ENCODE measurements around the gene SUPT5H.

Gene SUPT5H

GRCh38 chr19:39481676-39482075, 36.3 kb downstream of the SUPT5H start:
- H3K36me3 ChIP-seq (ENCODE audit: insufficient read depth, low read length) = no peaks in the 10 kb centered on the region
- peak overlapping the region; percentile 95 for H3K4me3 ChIP-seq (ENCODE audit: low read depth, low read length)
- no peak overlapping the region for H2AFZ ChIP-seq (ENCODE audit: low read length, unreplicated experiment)
- H3K79me2 ChIP-seq (ENCODE audit: control insufficient read depth, insufficient read depth, low read length, unreplicated experiment) = peaks cover 17% of the 10 kb centered on the region
- no peak overlapping the region for H3K27ac ChIP-seq (ENCODE audit: low read depth, low read length)
- peaks cover 5% of the 10 kb centered on the region for H3K4me1 ChIP-seq (ENCODE audit: control insufficient read depth, insufficient read depth, low read length, unreplicated experiment)
- H3K27me3 ChIP-seq (ENCODE audit: insufficient read depth, low read length) = no peaks in the 10 kb centered on the region

- H3K79me2 ChIP-seq (ENCODE audit: control insufficient read depth, insufficient read depth, low read length, unreplicated experiment) = peaks cover 17% of the 10 kb centered on the region
- no peaks in the 10 kb centered on the region for H3K36me3 ChIP-seq (ENCODE audit: insufficient read depth, low read length)
- H2AFZ ChIP-seq (ENCODE audit: low read length, unreplicated experiment) = no peak overlapping the region
- no peak overlapping the region for H3K4me3 ChIP-seq (ENCODE audit: low read depth, low read length)
- no peaks in the 10 kb centered on the region for H3K27me3 ChIP-seq (ENCODE audit: insufficient read depth, low read length)
- no peak overlapping the region for H3K27ac ChIP-seq (ENCODE audit: low read depth, low read length)
- peaks cover 5% of the 10 kb centered on the region for H3K4me1 ChIP-seq (ENCODE audit: control insufficient read depth, insufficient read depth, low read length, unreplicated experiment)
Observed at GRCh38 chr19:39483141-39483540, 37.8 kb downstream of the SUPT5H start.

GRCh38 chr19:39489756-39490155, 44.4 kb downstream of the SUPT5H start:
- Histone ChIP-seq H3K4me3 (ENCODE audit: low read depth, low read length) (no peak overlapping the region), H3K4me1 (ENCODE audit: control insufficient read depth, insufficient read depth, low read length, unreplicated experiment) (no peaks in the 10 kb centered on the region), H3K79me2 (ENCODE audit: control insufficient read depth, insufficient read depth, low read length, unreplicated experiment) (peaks cover 2% of the 10 kb centered on the region), H3K27ac (ENCODE audit: low read depth, low read length) (no peak overlapping the region), H3K36me3 (ENCODE audit: insufficient read depth, low read length) (no peaks in the 10 kb centered on the region), H3K27me3 (ENCODE audit: insufficient read depth, low read length) (no peaks in the 10 kb centered on the region), H2AFZ (ENCODE audit: low read length, unreplicated experiment) (no peak overlapping the region)

GRCh38 chr19:39492225-39492624, 46.8 kb downstream of the SUPT5H start:
- Histone ChIP-seq H3K27me3 (ENCODE audit: insufficient read depth, low read length) (no peaks in the 10 kb centered on the region), H3K79me2 (ENCODE audit: control insufficient read depth, insufficient read depth, low read length, unreplicated experiment) (no peaks in the 10 kb centered on the region), H3K36me3 (ENCODE audit: insufficient read depth, low read length) (no peaks in the 10 kb centered on the region), H2AFZ (ENCODE audit: low read length, unreplicated experiment) (no peak overlapping the region), H3K27ac (ENCODE audit: low read depth, low read length) (no peak overlapping the region), H3K4me3 (ENCODE audit: low read depth, low read length) (no peak overlapping the region), H3K4me1 (ENCODE audit: control insufficient read depth, insufficient read depth, low read length, unreplicated experiment) (no peaks in the 10 kb centered on the region)

- Histone ChIP-seq H3K27ac (ENCODE audit: low read depth, low read length) (no peak overlapping the region), H3K36me3 (ENCODE audit: insufficient read depth, low read length) (no peaks in the 10 kb centered on the region), H3K4me3 (ENCODE audit: low read depth, low read length) (no peak overlapping the region)
Observed at GRCh38 chr19:39492788-39493187, 47.4 kb downstream of the SUPT5H start.

GRCh38 chr19:39494661-39495060, 49.3 kb downstream of the SUPT5H start:
- Histone ChIP-seq H3K27ac (ENCODE audit: low read depth, low read length) (no peak overlapping the region), H2AFZ (ENCODE audit: low read length, unreplicated experiment) (no peak overlapping the region), H3K79me2 (ENCODE audit: control insufficient read depth, insufficient read depth, low read length, unreplicated experiment) (no peaks in the 10 kb centered on the region), H3K27me3 (ENCODE audit: insufficient read depth, low read length) (peaks cover 19% of the 10 kb centered on the region), H3K36me3 (ENCODE audit: insufficient read depth, low read length) (no peaks in the 10 kb centered on the region), H3K4me1 (ENCODE audit: control insufficient read depth, insufficient read depth, low read length, unreplicated experiment) (peaks cover 5% of the 10 kb centered on the region), H3K4me3 (ENCODE audit: low read depth, low read length) (no peak overlapping the region)

More at GRCh38 chr19:39492788-39493187, 47.4 kb downstream of the SUPT5H start:
- H2AFZ ChIP-seq (ENCODE audit: low read length, unreplicated experiment) = no peak overlapping the region
- no peaks in the 10 kb centered on the region for H3K79me2 ChIP-seq (ENCODE audit: control insufficient read depth, insufficient read depth, low read length, unreplicated experiment)
- no peaks in the 10 kb centered on the region for H3K4me1 ChIP-seq (ENCODE audit: control insufficient read depth, insufficient read depth, low read length, unreplicated experiment)
- peaks cover 2% of the 10 kb centered on the region; the same call in 1 of the 2 replicates for H3K27me3 ChIP-seq (ENCODE audit: insufficient read depth, low read length)

GRCh38 chr19:39496063-39496462, 50.7 kb downstream of the SUPT5H start:
- H3K27me3 ChIP-seq (ENCODE audit: insufficient read depth, low read length) = peaks cover 30% of the 10 kb centered on the region
- no peak overlapping the region for H3K27ac ChIP-seq (ENCODE audit: low read depth, low read length)
- H3K79me2 ChIP-seq (ENCODE audit: control insufficient read depth, insufficient read depth, low read length, unreplicated experiment) = no peaks in the 10 kb centered on the region
- no peak overlapping the region for H2AFZ ChIP-seq (ENCODE audit: low read length, unreplicated experiment)
- no peaks in the 10 kb centered on the region for H3K36me3 ChIP-seq (ENCODE audit: insufficient read depth, low read length)
- H3K4me3 ChIP-seq (ENCODE audit: low read depth, low read length) = no peak overlapping the region
- peaks cover 5% of the 10 kb centered on the region for H3K4me1 ChIP-seq (ENCODE audit: control insufficient read depth, insufficient read depth, low read length, unreplicated experiment)

- Histone ChIP-seq H3K4me1 (ENCODE audit: control insufficient read depth, insufficient read depth, low read length, unreplicated experiment) (peaks cover 5% of the 10 kb centered on the region), H3K36me3 (ENCODE audit: insufficient read depth, low read length) (no peaks in the 10 kb centered on the region), H3K27me3 (ENCODE audit: insufficient read depth, low read length) (peaks cover 30% of the 10 kb centered on the region), H3K4me3 (ENCODE audit: low read depth, low read length) (peak overlapping the region; percentile 69; the same call in 1 of the 2 replicates), H3K27ac (ENCODE audit: low read depth, low read length) (no peak overlapping the region), H3K79me2 (ENCODE audit: control insufficient read depth, insufficient read depth, low read length, unreplicated experiment) (no peaks in the 10 kb centered on the region), H2AFZ (ENCODE audit: low read length, unreplicated experiment) (peak overlapping the region; percentile 50)
Observed at GRCh38 chr19:39497701-39497995, 52.3 kb downstream of the SUPT5H start.

- H3K36me3 ChIP-seq (ENCODE audit: insufficient read depth, low read length) = no peaks in the 10 kb centered on the region
- no peak overlapping the region for H3K27ac ChIP-seq (ENCODE audit: low read depth, low read length)
- peak overlapping the region; percentile 50 for H2AFZ ChIP-seq (ENCODE audit: low read length, unreplicated experiment)
- H3K79me2 ChIP-seq (ENCODE audit: control insufficient read depth, insufficient read depth, low read length, unreplicated experiment) = no peaks in the 10 kb centered on the region
- H3K27me3 ChIP-seq (ENCODE audit: insufficient read depth, low read length) = peaks cover 30% of the 10 kb centered on the region
- peaks cover 5% of the 10 kb centered on the region for H3K4me1 ChIP-seq (ENCODE audit: control insufficient read depth, insufficient read depth, low read length, unreplicated experiment)
- H3K4me3 ChIP-seq (ENCODE audit: low read depth, low read length) = peak overlapping the region; percentile 69
Observed at GRCh38 chr19:39497996-39498797, 52.8 kb downstream of the SUPT5H start.

GRCh38 chr19:39498798-39499642, 53.6 kb downstream of the SUPT5H start, which contains the start of gene DLL3:
DLL3 (plus strand) TSS chr19:39498947; CDS start chr19:39498975, 28 bp downstream.
- no peak within 1 kb of the TSS for H3K27ac ChIP-seq (ENCODE audit: low read depth, low read length)
- H3K4me3 ChIP-seq (ENCODE audit: low read depth, low read length) = peak within 1 kb of the TSS; percentile 69
- H3K36me3 ChIP-seq (ENCODE audit: insufficient read depth, low read length) = no peaks in the 10 kb centered on the region
- peaks cover 5% of the 10 kb centered on the region for H3K4me1 ChIP-seq (ENCODE audit: control insufficient read depth, insufficient read depth, low read length, unreplicated experiment)
- H2AFZ ChIP-seq (ENCODE audit: low read length, unreplicated experiment) = peak within 1 kb of the TSS; percentile 50
- peaks cover 30% of the 10 kb centered on the region for H3K27me3 ChIP-seq (ENCODE audit: insufficient read depth, low read length)
- H3K79me2 ChIP-seq (ENCODE audit: control insufficient read depth, insufficient read depth, low read length, unreplicated experiment) = no peaks in the 10 kb centered on the region
